ENCODE data around the gene RNF157. TPM values are rescaled to one million over a fixed set of nuclear protein-coding genes. Genes with fewer than 3 reads are reported as not detected.

RNF157 gene
- total RNA-seq, 4 donors from 2014 or later: 8.1 to 67.1 (median 23.9) TPM

GRCh38 chr17:76138896-76139752 is 101.2 kb downstream of the RNF157 start:
- TF ChIP-seq, protein P1, sequence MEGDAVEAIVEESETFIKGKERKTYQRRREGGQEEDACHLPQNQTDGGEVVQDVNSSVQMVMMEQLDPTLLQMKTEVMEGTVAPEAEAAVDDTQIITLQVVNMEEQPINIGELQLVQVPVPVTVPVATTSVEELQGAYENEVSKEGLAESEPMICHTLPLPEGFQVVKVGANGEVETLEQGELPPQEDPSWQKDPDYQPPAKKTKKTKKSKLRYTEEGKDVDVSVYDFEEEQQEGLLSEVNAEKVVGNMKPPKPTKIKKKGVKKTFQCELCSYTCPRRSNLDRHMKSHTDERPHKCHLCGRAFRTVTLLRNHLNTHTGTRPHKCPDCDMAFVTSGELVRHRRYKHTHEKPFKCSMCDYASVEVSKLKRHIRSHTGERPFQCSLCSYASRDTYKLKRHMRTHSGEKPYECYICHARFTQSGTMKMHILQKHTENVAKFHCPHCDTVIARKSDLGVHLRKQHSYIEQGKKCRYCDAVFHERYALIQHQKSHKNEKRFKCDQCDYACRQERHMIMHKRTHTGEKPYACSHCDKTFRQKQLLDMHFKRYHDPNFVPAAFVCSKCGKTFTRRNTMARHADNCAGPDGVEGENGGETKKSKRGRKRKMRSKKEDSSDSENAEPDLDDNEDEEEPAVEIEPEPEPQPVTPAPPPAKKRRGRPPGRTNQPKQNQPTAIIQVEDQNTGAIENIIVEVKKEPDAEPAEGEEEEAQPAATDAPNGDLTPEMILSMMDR (IDR thresholded peaks at IDR 0.05; ENCODE audit: low read depth): no peak

- TF ChIP-seq, protein P1 (IDR thresholded peaks at IDR 0.05; ENCODE audit: low read depth): no peak
Observed at GRCh38 chr17:76138234-76138895, 101.9 kb downstream of the RNF157 start.

DNA sequence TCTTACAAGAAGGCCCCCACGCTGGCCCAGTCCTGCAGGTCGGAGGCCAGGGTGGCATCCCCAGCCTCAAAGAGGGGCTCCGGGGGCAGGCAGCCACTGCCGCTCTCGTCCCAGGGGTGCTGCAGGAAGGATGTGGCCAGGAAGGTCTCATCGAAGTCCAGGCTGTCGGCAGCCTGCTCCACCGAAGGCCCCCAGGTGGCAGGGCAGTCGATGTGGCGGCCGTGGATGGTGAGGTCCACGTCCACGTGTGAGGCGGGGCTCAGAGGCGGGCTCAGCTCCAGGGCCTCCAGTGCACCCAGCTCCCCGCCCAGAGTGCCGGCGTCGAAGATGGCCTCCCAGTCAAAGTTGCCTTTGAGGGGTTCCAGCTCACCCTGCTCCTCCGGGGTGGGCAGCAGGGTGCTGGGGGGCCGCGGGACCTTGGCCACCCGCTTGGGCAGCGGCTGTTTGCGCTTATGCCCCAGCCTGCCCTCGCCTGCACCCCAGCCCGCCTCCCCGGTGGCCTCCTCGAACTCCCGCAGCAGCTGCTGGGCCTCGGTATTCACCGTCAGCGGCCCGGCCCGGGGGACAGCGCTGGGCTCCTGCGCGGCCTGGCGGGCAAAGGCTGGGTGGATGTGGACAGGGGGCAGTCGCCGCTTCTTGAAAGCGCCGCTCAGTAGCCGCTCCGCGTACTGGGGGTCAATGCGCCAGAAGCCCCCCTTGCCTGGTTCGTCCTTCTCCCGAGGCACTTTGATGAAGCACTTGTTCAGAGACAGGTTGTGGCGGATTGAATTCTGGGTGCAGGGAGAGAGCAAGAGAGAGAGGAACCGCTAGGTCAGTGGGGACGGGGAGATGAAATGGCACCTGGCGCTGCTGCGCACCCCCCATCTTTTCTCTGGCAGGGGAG is 102.7 kb downstream of the RNF157 start:
- TF ChIP-seq, protein P1 (IDR thresholded peaks at IDR 0.05; ENCODE audit: low read depth): no peak

DNA sequence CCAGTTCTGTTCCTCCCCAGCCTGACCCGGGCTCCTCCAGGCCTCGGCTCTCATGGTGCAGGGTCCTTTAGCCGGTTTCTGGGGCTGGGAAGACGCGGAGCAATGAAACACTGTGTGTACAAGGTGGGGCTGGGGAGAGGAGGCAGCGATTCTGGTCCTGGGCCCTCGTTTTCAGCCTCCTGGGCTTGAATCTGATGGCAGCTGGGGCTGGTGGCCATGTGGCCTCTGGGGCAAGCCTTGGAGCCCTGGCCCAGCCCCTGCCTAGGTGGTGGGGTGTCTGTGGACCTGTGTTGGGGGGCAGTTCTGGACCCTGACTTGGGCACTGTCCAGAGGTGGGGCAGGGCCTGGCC is 103.3 kb downstream of the RNF157 start:
- TF ChIP-seq, protein P1 (IDR thresholded peaks at IDR 0.05; ENCODE audit: low read depth): no peak

DNA sequence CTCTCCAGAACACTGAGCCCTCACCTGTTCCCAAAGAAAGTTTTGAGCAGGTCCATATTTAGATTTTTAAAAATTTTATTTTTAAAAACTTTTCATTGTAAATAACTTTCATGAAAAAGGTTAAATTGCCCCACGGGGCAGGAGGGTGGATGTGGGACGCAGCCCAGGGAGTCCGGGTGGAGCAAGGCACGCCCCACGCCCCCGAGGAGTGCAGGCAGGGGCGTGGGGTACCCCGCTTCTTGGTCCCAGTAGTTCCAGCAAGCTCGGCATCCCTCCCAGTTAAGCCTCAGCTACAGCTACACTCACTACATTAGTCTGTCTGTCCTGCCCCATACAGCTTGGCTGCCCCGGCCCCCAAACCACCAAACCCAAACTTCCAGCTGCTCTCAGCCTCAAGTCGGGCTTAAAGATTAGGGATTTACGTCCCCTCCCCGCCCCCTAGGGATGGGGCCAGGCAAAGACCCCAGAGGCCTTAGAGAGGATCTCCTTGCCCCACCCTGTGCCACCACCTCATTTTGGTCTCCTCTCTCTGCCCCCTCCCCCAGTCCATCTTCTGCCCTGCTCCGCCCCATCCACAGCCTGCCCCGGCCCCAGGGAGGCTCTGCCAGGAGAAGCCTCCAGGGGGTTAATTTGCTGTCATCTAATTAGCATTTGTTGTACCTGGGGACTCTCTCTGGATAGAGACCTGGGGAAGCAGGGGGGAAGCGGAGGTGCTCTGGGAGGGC is 103.9 kb downstream of the RNF157 start:
- TF ChIP-seq, protein P1 (IDR thresholded peaks at IDR 0.05; ENCODE audit: low read depth): no peak

GRCh38 chr17:76135810-76136188 is 104.5 kb downstream of the RNF157 start:
- TF ChIP-seq, protein P1 (IDR thresholded peaks at IDR 0.05; ENCODE audit: low read depth): no peak
